ENCODE results near the gene H2BK1. TPM values are rescaled to one million over a fixed set of nuclear protein-coding genes. Genes with fewer than 3 reads are reported as not detected.

H2BK1 gene
- total and polyA plus RNA-seq, 2 experiments from 2014 or later, result not detected

- in situ Hi-C loops (cut with MboI), result no loop called here
- no peak for DNase-seq
- Histone ChIP-seq H3K4me2 (ENCODE audit: unreplicated experiment) (no peak overlapping the region), H3K36me3 (ENCODE audit: low read depth) (peaks cover 50% of the 10 kb centered on the region), H3K4me1 (ENCODE audit: insufficient read depth) (no peaks in the 10 kb centered on the region), H3K27me3 (replicated peaks; ENCODE audit: insufficient read depth) (no peaks in the 10 kb centered on the region), H3K4me3 (no peak overlapping the region), H3F3A (ENCODE audit: insufficient read depth) (no peaks in the 10 kb centered on the region), H3K9me3 (ENCODE audit: low read depth) (no peaks in the 10 kb centered on the region), H4K20me1 (ENCODE audit: insufficient read depth) (no peaks in the 10 kb centered on the region), H3K9ac (no peak overlapping the region), H2AFZ (no peak overlapping the region), H3K27ac (no peak overlapping the region), H3K79me2 (ENCODE audit: insufficient read depth) (no peaks in the 10 kb centered on the region), H3K9me2 (ENCODE audit: insufficient read depth) (no peaks in the 10 kb centered on the region)
- no peak for TF ChIP-seq EZH2phosphoT487 (IDR thresholded peaks at IDR 0.05; ENCODE audit: insufficient read depth, low read depth)
- no peak for TF ChIP-seq EZH2 (IDR thresholded peaks at IDR 0.05; ENCODE audit: insufficient read depth, poor library complexity, severe bottlenecking)
- WGBS, 2 experiments (ENCODE audit: low coverage in 1 of 2, low lambda C conversion rate in 2 of 2, missing lambda C conversion rate in 2 of 2), result 98 to 100% methylated on average over 9 of the region's 9 CpGs
Observed at GRCh38 chr7:151218170-151218569, 7.9 kb upstream of the H2BK1 start.

DNA sequence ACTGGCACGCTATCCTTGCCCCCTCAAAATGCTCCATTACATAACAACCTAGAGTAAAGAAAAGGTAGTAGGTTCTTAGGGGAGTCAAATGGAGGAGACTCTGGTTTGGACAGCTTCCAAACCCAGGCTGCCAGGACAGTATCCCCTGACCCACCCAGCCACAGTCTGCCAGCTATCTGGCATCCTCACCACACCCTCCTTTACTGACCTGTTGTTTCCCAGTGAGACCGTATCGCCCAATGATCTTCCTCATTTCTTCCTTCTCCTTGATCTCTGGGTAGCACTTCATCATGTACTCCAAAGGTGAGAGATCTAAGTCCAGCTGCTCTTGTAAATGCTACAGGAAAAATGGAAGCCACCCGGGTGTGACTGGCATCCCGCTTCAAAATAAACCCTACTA is 5.1 kb upstream of the H2BK1 start:
- no peaks in the 10 kb centered on the region for H3K9me3 ChIP-seq (ENCODE audit: low read depth)
- no peaks in the 10 kb centered on the region for H3K79me2 ChIP-seq (ENCODE audit: insufficient read depth)
- in situ Hi-C loops (cut with MboI), result no loop called here
- no peak overlapping the region for H2AFZ ChIP-seq
- no peaks in the 10 kb centered on the region for H4K20me1 ChIP-seq (ENCODE audit: insufficient read depth)
- DNase-seq, result no peak
- peaks cover 5% of the 10 kb centered on the region; the same call in 1 of the 2 replicates for H3F3A ChIP-seq (ENCODE audit: insufficient read depth)
- H3K9me2 ChIP-seq (ENCODE audit: insufficient read depth), result no peaks in the 10 kb centered on the region
- peaks cover 32% of the 10 kb centered on the region; the same call in 1 of the 2 replicates for H3K36me3 ChIP-seq (ENCODE audit: low read depth)
- no peak overlapping the region for H3K4me3 ChIP-seq
- H3K4me2 ChIP-seq (ENCODE audit: unreplicated experiment), result no peak overlapping the region
- H3K9ac ChIP-seq, result no peak overlapping the region
- no peaks in the 10 kb centered on the region for H3K27me3 ChIP-seq (replicated peaks; ENCODE audit: insufficient read depth)
- no peaks in the 10 kb centered on the region for H3K4me1 ChIP-seq (ENCODE audit: insufficient read depth)
- 97 to 100% methylated on average over 5 of the region's 5 CpGs for WGBS, 2 experiments (ENCODE audit: low coverage in 1 of 2, low lambda C conversion rate in 2 of 2, missing lambda C conversion rate in 2 of 2)
- TF ChIP-seq EZH2 (IDR thresholded peaks at IDR 0.05; ENCODE audit: insufficient read depth, poor library complexity, severe bottlenecking) (no peak), EZH2phosphoT487 (IDR thresholded peaks at IDR 0.05; ENCODE audit: insufficient read depth, low read depth) (no peak)
- H3K27ac ChIP-seq, result no peak overlapping the region

- TF ChIP-seq EZH2phosphoT487 (IDR thresholded peaks at IDR 0.05; ENCODE audit: insufficient read depth, low read depth), result no peak
- no peak for TF ChIP-seq EZH2 (IDR thresholded peaks at IDR 0.05; ENCODE audit: insufficient read depth, poor library complexity, severe bottlenecking)
- Histone ChIP-seq H3K4me1 (ENCODE audit: insufficient read depth) (no peaks in the 10 kb centered on the region), H3K27me3 (replicated peaks; ENCODE audit: insufficient read depth) (no peaks in the 10 kb centered on the region), H3K79me2 (ENCODE audit: insufficient read depth) (no peaks in the 10 kb centered on the region), H2AFZ (no peak overlapping the region), H3K36me3 (ENCODE audit: low read depth) (peaks cover 24% of the 10 kb centered on the region; the same call in 1 of the 2 replicates), H4K20me1 (ENCODE audit: insufficient read depth) (no peaks in the 10 kb centered on the region), H3K4me2 (ENCODE audit: unreplicated experiment) (no peak overlapping the region), H3F3A (ENCODE audit: insufficient read depth) (peaks cover 5% of the 10 kb centered on the region; the same call in 1 of the 2 replicates), H3K9me3 (ENCODE audit: low read depth) (no peaks in the 10 kb centered on the region), H3K9me2 (ENCODE audit: insufficient read depth) (no peaks in the 10 kb centered on the region), H3K27ac (no peak overlapping the region), H3K9ac (no peak overlapping the region), H3K4me3 (no peak overlapping the region)
- in situ Hi-C loops (cut with MboI), result no loop called here
- 72 to 76% methylated on average over 3 of the region's 3 CpGs for WGBS, 2 experiments (ENCODE audit: low coverage in 1 of 2, low lambda C conversion rate in 2 of 2, missing lambda C conversion rate in 2 of 2)
- DNase-seq, result no peak
Observed at GRCh38 chr7:151213826-151214225, 3.5 kb upstream of the H2BK1 start.

- no peaks in the 10 kb centered on the region for H4K20me1 ChIP-seq (ENCODE audit: insufficient read depth)
- H3K79me2 ChIP-seq (ENCODE audit: insufficient read depth), result no peaks in the 10 kb centered on the region
- in situ Hi-C loops (cut with MboI), result no loop called here
- H3F3A ChIP-seq (ENCODE audit: insufficient read depth), result peaks cover 5% of the 10 kb centered on the region; the same call in 1 of the 2 replicates
- no peak for DNase-seq
- no peak overlapping the region for H3K9ac ChIP-seq
- H3K4me2 ChIP-seq (ENCODE audit: unreplicated experiment), result no peak overlapping the region
- no peak for TF ChIP-seq EZH2phosphoT487 (IDR thresholded peaks at IDR 0.05; ENCODE audit: insufficient read depth, low read depth)
- no peak for TF ChIP-seq EZH2 (IDR thresholded peaks at IDR 0.05; ENCODE audit: insufficient read depth, poor library complexity, severe bottlenecking)
- no peak overlapping the region for H3K4me3 ChIP-seq
- no peak overlapping the region for H2AFZ ChIP-seq
- H3K27ac ChIP-seq, result no peak overlapping the region
- no peaks in the 10 kb centered on the region for H3K9me3 ChIP-seq (ENCODE audit: low read depth)
- 80 to 85% methylated on average over 5 of the region's 5 CpGs for WGBS, 2 experiments (ENCODE audit: low coverage in 1 of 2, low lambda C conversion rate in 2 of 2, missing lambda C conversion rate in 2 of 2)
- no peaks in the 10 kb centered on the region for H3K9me2 ChIP-seq (ENCODE audit: insufficient read depth)
- H3K36me3 ChIP-seq (ENCODE audit: low read depth), result peaks cover 20% of the 10 kb centered on the region; the same call in 1 of the 2 replicates
- no peaks in the 10 kb centered on the region for H3K4me1 ChIP-seq (ENCODE audit: insufficient read depth)
- no peaks in the 10 kb centered on the region; the same call in 1 of the 2 replicates for H3K27me3 ChIP-seq (replicated peaks; ENCODE audit: insufficient read depth)
Observed at GRCh38 chr7:151212626-151213025, 2.3 kb upstream of the H2BK1 start.
